RPMI8226 (cell line): ENCODE results near the gene CAMP.

Source experiments
- DNase-seq: peaks from one replicate; pipeline ENCODE4 v3.0.0-alpha.2; 2015

Gene CAMP

GRCh38 chr3:48215019-48215418, 8.3 kb upstream of the CAMP start:
- no peak for DNase-seq

GRCh38 chr3:48215466-48215865, 7.8 kb upstream of the CAMP start:
- no peak for DNase-seq

GRCh38 chr3:48215876-48216275, 7.4 kb upstream of the CAMP start:
- DNase-seq: no peak

- DNase-seq: no peak
Measured at GRCh38 chr3:48217449-48217848, 5.8 kb upstream of the CAMP start.

- no peak for DNase-seq
Measured at GRCh38 chr3:48218537-48218936, 4.8 kb upstream of the CAMP start.

GRCh38 chr3:48219543-48219942, 3.8 kb upstream of the CAMP start:
- no peak for DNase-seq

- no peak for DNase-seq
Measured at GRCh38 chr3:48220746-48221145, 2.5 kb upstream of the CAMP start.

GRCh38 chr3:48225587-48225986, 2.3 kb downstream of the CAMP start:
- no peak for DNase-seq

- DNase-seq: no peak
Measured at GRCh38 chr3:48226939-48227338, 3.6 kb downstream of the CAMP start.

GRCh38 chr3:48232232-48232631, 8.9 kb downstream of the CAMP start:
- no peak for DNase-seq

GRCh38 chr3:48232734-48233133, 9.4 kb downstream of the CAMP start:
- DNase-seq: peak; percentile 68

GRCh38 chr3:48233542-48233941, 10.2 kb downstream of the CAMP start:
- DNase-seq: no peak

GRCh38 chr3:48236531-48236930, 13.2 kb downstream of the CAMP start:
- no peak for DNase-seq

GRCh38 chr3:48238531-48239085, 15.3 kb downstream of the CAMP start:
- no peak for DNase-seq

GRCh38 chr3:48240000-48240963, 17.0 kb downstream of the CAMP start:
- no peak for DNase-seq

GRCh38 chr3:48241796-48242455, 18.6 kb downstream of the CAMP start:
- DNase-seq: no peak

GRCh38 chr3:48243886-48244285, 20.6 kb downstream of the CAMP start:
- DNase-seq: no peak

GRCh38 chr3:48244461-48244860, 21.2 kb downstream of the CAMP start:
- no peak for DNase-seq

- no peak for DNase-seq
Measured at GRCh38 chr3:48245136-48245535, 21.8 kb downstream of the CAMP start.

GRCh38 chr3:48247401-48247811, 24.1 kb downstream of the CAMP start:
- DNase-seq: no peak

- DNase-seq: no peak
Measured at GRCh38 chr3:48248095-48248850, 25.0 kb downstream of the CAMP start.

- DNase-seq: no peak
Measured at GRCh38 chr3:48256557-48256956, 33.3 kb downstream of the CAMP start.

- no peak for DNase-seq
Measured at GRCh38 chr3:48258530-48258929, 35.2 kb downstream of the CAMP start.
